ENCODE measurements around the gene SGPL1.
A peak's percentile ranks its signal among the peaks of the same experiment; 100 is the strongest.
"Not testable (repeated sequence)": the region's sequence is repeated elsewhere in the genome, so short reads cannot be mapped to it uniquely, and the experiment has no call there.

The SGPL1 gene, protein sequence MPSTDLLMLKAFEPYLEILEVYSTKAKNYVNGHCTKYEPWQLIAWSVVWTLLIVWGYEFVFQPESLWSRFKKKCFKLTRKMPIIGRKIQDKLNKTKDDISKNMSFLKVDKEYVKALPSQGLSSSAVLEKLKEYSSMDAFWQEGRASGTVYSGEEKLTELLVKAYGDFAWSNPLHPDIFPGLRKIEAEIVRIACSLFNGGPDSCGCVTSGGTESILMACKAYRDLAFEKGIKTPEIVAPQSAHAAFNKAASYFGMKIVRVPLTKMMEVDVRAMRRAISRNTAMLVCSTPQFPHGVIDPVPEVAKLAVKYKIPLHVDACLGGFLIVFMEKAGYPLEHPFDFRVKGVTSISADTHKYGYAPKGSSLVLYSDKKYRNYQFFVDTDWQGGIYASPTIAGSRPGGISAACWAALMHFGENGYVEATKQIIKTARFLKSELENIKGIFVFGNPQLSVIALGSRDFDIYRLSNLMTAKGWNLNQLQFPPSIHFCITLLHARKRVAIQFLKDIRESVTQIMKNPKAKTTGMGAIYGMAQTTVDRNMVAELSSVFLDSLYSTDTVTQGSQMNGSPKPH

DNA sequence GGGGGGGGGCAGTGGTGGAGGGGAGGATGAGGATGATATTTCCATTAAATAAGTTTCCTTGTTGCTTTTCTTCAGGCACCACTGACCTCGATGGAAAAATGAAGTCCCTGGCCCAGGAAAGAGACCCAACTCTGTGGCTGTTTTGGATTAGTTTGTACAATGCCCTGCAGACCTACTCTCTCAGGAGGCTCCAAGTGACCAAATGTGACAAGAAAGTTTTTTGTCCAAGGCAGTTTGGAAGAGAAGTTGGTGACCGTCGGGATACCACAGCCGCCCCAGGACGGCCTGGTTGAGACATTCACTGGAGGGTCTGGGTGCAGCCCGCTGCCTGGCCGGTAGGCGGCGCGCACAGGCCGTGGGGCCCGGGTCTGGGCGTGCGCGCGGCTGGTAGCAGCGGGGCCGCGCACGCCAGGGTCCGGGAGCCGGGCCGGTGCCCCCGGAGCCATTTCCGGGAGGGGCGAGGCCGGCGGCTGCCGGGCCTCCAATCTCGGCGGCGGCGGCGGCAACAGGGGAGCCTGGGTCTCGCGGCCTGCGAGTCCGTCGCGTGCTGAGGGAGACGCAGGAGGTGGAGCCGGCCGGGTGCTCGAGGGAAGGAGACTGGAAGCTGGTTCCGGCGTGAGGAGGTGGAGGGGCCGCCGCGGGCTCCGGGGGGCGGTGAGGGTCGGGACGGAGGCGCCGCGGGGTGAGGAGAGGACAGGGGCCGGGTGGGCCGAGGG, at the start of gene SGPL1:
Gene SGPL1, plus strand, starts transcription at position 445 of the 716 bp plus-strand sequence. CDS start 906 bp downstream, outside the sequence.
- peak; percentile 83 for DNase-seq

DNA sequence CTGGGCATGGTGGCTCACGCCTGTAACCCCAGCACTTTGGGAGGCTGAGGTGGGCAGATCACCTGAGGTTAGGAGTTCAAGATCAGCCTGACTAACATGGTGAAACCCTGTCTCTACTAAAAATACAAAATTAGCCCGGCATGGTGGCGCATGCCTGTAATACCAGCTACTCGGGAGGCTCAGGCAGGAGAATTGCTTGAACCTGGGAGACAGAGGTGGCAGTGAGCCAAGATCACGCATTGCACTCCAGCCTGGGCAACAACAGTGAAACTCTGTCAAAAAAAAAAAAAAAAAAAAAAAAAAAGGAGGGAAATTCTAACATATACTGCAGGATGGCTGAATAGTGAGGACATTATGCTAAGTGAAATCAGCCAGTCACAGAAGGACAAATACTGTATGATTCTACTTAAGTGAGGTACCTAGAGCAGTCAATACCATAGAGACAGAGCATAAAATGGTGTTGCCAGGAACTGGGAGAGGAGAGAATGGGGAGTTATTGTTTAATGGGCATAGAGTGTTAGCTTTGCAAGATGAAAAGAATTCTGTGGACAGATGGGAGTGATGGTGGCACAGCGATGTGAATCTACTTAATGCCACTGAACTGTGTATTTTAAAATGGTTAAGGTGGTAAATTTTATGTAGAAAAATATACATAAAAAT, 47.6 kb upstream of the SGPL1 start:
- not testable (repeated sequence) for DNase-seq

DNA sequence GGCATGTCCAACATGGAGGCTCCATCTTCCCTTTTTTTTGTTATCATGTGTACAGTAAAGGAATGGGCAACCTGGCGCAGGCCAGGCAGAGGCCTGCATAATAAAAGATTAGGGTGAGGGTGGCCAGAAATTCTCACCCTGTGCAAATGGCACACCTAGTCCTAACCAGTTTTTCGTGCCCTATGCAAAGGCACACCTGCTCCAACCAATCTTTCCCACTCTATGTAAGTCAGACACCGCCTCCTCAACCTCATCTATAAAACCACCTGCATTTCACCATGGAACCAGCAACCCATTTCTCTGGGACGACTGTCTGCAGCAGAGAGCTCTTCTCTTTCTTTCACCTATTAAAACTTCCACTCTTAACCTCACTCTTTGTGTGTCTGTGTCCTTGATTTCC, 46.6 kb upstream of the SGPL1 start:
- no peak for DNase-seq

DNA sequence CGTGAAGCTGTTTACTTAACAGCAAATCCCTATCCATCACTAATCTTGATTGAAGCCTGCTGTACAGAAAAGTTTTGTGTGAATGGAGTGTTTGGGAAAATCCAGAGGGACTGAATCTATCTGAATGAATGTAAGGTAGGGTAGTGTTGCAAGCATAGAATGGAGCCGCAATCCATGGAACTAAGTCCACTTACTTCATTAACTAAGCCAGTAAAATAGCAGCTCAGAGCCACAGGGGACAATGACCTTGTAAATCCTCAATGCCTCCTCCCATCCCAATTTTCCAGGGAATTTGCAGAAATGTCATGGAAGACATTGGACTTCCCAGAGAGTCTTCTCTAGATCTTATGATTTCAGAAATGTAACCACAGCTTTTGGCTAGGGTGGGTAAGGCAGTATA, 45.7 kb upstream of the SGPL1 start:
- no peak for DNase-seq

DNA sequence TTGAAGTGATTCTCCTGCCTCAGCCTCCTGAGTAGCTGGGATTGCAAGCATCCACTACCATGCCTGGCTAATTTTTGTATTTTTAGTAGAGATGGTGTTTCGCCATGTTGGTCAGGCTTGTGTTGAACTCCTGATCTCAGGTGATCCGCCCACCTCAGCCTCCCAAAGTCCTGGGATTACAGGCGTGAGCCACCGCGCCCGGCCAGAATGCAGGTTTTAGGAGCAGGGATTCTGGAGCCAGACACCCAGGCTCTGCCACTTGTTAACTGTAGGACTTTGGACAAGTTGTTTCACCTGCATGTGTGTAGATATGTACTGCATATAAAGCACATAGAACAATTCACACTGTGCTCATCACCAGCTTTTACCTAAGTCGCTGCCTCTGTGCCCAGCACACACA, 45.2 kb upstream of the SGPL1 start:
- DNase-seq, result not testable (repeated sequence)

DNA sequence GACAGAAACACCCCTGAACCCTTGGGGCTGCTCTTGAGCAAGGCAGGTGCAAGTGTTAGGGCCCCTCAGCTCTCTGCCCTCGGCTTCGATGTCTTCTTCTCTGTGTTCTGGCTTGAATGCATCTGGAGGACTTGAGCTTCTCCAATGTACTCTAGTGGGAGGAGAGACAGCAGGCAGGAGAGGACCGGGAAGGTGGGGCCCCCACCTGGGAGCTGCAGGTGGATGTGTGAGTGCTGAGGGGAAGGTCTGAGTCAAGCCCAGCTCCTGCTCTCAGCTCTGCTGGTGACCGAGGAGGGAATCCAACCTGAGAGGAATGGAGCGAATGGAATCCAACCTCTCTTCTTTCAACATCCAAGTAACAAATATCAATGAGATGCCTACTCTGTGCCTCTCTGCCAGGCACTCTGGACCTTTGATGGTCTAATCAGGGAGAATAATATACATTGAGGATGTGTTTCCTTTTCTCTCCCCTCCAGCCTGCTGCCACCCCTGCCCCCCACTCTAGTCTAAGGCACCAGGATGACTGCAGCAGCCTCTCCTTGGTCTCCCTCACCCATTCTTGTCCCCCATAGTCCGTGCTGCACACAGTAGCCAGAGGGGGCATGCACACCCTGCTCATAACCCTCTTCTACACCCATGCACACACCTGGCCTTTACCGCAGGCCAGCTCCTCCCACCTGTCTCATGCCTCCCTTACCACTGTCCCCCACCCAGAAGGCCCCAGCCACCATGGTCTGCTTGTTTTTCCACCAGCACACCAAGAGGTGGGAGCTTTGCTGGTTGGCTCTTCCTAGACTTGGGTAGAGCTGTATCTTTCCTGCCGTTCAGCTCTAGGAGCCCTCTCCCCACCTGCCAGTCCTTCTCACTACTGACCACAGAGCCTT, 44.2 kb upstream of the SGPL1 start:
- DNase-seq, result no peak

DNA sequence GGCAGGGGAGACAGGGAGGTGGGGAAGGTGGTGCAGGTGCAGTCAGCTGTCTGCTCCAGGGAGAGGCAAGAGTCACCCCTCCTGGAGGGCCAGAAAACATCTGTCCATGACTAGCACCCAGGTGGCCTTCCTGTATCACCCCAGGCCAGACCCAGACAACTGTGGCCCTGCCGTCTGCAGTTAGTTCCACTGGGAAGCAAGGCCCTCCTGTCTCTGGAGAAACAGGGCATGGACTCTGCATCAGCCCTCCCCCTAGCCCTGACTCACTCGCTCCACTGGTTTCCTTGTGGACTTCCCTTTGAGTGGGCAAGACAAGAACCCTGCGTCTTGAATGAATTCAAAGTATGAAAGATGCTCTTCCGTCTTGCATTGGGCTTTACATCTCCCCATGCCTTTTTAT, 43.1 kb upstream of the SGPL1 start:
- no peak for DNase-seq

DNA sequence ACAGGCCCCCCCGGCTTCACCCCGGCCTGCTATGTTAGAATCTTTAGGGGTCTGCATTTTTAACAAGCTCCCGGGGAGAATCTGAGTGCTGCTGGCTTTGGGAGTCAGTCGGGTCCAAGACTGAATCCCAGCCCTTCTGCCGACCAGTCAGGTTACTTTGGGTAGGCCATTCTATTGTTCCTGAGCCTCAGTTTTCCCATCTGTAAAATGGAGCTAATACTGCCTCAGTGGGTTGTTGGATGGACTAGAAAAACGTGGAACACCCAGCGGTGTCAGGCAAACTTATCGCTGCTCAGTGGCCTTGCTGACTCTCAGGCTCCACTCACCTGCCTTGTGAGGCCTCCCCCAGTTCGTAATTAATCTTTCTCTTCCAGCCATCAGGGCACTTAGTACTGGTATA, 42.3 kb upstream of the SGPL1 start:
- no peak for DNase-seq

DNA sequence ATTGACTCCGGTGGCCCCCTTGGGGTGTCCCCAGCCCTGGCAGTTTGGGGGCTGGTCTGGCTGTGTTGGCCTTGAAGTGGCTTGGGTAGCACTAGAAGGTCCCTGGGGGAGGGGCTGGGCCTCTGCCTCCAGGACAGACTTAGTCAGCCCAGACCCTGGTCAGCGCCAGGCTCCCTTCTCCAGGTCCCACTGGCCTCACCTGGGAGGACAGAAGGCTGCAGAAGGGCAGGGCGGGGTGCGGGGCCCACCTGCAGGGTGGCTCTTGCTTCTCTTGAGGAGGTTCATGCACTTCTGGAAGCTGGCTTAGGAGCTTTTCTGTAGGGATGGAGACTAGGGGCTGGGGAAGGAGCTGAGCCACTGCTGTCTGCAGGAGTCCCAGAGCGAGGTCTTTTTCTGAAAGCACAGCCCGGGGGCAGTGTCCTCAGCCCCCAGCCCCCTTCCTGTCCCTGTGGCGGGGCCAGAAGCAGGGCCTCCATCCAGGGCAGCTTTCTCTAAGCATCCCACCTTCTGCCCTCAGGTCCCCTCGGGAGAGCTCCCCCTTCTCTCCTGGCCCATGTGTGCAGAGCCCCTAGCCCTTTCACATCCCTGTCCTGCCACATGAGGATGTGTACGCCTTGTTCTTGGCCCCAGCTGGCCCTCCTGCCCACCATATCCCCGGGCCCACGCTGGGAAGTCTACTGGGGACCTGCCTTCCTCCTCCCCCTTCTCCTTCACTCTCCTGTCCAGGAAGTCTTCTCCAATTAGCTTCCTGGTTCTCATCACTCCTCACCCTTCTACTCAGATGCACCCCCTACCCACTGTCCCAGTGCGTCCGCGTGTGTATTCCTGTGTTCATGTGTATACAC, 41.6 kb upstream of the SGPL1 start:
- DNase-seq, result no peak

DNA sequence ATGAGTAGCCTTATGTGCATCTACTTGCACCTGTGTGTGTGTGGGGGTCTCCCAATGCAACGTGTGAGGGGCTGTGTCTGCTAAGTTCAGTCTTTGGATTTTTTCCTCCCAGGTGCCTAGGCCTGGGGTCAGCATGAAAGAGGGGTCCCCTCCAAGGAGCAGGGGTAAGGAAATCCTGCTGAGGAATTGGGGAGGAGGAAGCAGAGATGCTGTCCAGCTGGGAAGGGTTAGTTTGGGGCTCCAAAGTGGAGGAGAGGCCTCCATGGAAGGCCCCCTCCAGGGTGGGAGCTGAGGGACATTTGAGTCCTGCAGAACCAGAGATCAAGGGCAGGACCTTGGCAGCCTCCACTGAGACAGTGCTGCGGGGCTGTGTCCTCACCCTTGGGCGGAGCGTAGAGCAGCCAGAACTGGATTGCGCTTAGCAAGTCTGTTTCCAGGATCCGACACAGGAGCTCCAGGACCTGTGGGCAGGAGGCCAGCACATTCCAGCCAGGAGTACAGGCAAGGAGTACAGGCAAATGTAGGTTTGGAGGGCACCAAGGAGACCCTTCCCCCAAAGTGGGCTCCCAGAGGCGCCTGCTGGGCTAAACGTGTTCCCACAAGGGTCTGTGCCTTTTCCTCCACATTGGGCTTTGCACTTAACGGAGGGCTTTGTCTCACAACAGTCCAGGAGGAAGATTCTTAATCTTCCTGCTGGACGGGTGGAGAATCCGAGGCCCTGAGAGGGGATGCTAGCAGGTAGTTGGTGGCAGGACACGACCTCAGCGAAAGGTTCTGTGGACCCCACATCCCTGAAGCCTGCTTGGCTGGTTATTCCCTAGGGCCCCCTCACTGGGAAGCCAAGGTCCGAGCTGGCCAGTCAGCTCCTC, 40.7 kb upstream of the SGPL1 start:
- no peak for DNase-seq

DNA sequence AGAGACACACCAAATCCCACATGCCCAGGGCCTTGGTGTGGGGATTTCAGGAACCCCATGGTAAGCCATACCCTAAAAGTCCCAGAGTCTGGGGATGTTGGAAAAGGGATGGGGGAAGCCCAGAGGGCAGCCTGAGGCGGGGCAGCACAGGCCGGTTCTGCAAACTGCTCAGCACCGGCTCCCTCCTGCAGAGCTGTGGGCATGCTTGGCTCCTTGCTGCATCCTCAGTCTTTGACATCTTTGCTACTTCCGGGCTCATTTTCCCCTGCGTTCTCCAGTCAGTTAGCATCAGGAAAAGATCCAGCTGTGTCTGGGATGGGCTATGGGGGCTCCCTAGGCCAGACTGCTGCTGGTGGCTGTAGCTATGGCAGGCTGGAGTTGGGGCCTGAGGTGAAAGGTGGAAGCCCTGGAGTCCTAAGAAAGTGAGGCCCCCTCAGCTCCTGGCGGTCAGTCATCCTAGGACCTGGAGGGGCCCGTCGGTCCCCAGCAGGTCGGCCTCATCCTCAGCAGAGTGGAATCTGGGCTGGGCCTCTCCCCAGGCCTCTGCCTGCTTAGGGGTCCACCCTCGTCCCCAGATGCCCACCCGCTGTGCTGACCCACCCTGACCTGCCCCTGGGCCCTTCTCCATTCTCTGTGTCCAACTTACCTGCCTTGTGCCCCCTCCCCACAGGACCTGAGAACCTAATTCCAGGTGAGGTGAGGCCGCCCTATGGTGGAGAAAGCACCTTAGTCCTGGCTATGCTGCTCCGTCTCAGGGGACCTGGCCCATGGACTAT, 39.9 kb upstream of the SGPL1 start:
- no peak for DNase-seq

DNA sequence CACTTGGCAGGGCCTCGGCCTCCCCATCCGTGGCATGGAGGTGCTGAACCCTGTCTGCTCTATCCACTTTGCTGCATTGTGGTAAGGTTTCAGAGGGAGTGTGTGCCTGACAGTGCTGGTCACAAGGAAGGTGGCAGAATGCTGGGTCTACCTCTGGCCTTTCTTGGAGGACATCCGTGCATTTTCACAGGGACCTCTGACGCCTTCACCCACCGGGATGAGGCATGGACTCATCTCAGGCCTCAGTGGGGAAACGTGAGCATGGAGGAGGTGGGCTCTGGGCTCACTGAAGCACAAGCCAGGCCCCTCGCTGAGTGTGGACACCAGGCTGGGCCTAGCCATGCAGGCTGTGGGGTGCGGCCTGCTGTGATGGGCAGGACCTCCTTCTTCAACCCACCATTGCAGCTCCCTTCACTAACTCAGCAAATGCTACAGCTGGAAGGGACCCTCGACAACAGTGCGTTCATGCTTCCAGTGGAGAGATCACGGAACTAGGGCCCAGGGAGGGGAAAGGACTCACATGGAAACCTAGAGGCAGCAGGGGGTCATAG, 39.2 kb upstream of the SGPL1 start:
- no peak for DNase-seq

DNA sequence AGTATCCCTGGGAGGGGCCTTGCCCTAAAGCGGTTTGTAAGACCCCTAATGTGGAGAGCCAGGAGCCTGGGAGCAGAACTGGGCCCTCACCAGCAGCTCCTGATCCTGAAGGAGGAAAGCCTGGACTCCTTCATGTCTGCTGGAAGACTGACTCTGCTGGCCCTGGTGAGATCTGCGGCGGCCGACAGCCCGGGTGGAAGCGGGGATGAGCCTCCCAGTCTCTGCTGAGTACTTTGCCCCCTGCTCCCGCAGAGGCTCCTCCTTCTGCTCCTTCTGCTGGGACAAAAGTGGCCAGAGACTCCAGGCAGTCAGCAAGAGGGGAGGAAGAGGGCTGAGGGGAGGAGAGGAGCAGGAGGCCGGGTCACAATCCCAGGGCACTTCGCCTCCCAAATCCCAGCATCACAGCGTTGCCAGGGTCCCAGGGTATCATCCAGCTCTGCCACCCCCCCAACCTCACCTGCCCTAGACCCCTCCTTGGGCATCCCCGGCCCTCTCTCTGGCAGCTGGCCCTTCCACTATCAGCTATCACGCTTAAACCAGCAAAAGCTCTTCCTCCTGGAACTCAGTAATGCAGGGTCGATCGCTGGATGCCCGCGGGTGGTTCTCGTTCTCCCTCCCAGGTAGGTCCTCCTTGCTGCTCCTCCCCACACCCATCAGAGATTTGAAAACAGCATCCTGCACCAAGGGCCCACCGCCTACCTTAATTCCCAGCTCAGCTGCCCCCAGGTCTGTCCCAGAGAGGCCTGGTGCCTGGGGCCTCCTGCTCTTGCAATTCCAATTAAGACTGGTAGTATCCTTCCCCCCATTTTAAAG, 38.5 kb upstream of the SGPL1 start:
- no peak for DNase-seq

DNA sequence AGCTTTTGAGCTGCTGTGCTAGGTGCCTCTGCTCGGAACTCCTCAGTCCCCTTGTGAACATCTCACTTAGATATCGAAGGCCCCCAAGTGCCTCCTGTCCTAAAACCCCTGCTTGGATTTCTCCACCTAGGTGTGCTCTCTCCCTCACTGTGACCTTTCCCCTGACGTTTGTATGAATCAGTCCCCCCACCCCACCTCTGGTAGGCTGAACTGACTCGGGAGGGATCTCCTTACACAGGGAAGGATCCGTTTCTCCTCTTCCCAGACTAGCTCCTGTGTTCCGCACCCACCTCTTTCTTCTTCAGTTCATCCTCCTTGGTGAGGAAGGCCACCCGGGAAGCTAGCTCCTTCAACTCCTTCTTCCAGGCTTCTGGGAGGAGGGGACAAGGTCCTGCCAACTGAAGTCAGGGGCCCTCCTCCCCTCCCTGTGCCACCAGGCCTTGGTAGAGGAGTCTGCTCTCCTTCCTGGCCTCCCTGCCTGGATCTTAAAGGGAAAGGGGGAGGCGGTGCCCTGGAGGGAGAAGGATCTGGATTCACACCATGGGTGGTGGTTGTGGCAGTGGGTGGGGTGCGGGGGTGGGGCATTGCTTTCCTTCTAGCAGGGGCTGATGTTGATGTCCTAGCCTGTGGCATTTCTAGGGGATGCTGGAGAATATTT, 37.4 kb upstream of the SGPL1 start:
- no peak for DNase-seq

DNA sequence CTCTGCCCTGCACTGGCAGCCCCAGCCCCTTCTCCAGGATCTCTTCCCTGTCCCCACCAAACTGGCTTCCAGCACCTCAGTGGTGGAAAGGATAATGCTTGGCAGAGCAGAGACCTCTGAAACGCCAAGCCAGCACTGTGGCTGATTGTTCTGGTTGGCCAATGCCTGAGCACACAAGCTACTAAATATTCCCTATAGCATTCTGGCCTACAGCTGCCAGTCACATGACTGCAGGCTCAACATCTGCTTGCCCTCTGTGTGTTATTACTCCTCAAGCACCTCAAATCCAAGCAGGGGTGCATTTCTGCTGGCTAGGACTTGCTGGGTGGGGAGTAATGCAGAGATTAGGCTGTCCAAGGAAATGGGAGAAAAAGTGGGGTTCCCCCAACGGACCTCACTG, 36.7 kb upstream of the SGPL1 start:
- no peak for DNase-seq

DNA sequence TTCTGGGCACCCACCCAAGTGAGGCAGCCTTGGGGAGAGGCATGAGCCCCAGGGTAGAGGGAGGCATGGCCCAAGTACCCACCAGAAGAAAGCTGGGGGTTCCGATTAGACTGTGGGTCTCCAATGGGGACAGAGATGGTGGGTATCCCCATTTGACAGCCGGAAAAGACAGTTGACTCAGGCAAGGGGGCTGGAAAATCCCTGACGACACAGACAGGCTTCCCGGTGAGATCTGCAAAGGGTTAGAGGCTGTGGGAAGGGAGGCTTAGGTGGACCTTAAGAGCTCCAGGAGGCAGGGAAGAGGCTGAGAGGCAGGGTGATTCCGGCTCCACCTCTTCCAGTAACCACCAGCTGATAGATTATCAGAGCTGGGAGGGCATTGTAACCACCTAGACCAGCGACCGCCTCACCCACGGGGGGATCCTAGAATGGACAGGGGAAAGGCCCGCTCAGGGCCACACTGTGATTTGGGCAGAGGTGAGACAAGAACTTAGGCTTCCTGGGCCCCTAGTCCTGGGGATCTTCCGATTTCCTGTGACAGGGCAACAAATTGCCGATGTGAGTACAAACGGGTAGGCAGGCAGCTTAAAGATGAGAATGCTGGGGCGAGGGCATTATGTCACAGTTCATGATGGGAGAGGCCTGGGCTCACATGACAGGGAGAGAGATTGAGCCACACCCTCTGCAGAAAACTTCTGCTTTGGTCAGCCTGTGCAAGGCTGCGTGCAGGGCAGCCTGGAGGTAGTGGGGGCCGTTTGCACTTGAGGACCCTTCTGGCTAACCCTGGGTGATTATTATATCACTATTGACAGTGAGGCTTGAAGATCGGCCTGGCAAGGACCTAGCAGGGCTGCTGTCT, 36.0 kb upstream of the SGPL1 start:
- no peak for DNase-seq

DNA sequence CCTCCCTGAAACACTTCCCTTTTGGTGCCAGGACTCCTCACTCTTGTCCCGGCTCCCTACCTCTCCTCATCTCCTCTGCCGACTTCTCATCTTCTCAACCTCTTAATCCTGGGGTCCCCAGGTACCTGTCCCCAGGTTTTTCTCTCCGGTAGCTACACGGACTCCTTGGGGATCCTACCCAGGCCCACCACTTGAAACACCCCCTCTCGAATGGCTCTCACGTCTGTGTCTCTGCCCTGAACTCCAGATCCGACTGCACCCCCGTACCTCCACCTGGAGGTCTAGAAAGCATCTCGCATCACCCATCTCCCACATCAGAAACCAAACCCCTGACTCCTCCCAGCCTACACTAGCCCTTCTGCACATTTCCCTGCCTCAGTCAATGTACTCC, 35.4 kb upstream of the SGPL1 start:
- no peak for DNase-seq
